PFSK-1 (cell line): ENCODE results near the gene LOXHD1.

Source experiments
- FOXP2 ChIP-seq: optimal IDR thresholded peaks from 2 replicates; pipeline ENCODE3; 2011; ENCODE audit warnings: borderline replicate concordance, control low read depth, inconsistent platforms; ENCODE audit not compliant: insufficient read depth; ENCODE audit errors: extremely low read length, extremely low read depth
- POLR2AphosphoS5 ChIP-seq: IDR thresholded peaks from 2 replicates; pipeline ENCODE4 v1.6.1; 2012; ENCODE audit warnings: low read depth, mild to moderate bottlenecking, control low read depth, low read length, moderate library complexity
- REST ChIP-seq, 2 experiments: IDR thresholded peaks; 2 replicates each; pipeline versions ENCODE4 v1.6.1 to v1.8.0; 2011 to 2012; ENCODE audit warnings: low read depth in 2 of 2, low read length in 2 of 2, control low read depth in 1 of 2, inconsistent platforms in 1 of 2, mild to moderate bottlenecking in 1 of 2, moderate library complexity in 1 of 2; ENCODE audit not compliant: insufficient read depth in 1 of 2
- SIN3A ChIP-seq: IDR thresholded peaks from 2 replicates; pipeline ENCODE4 v1.6.1; 2012; ENCODE audit warnings: mild to moderate bottlenecking, low read length, moderate library complexity, borderline replicate concordance; ENCODE audit not compliant: insufficient read depth
- TAF1 ChIP-seq: IDR thresholded peaks from 2 replicates; pipeline ENCODE4 v1.6.1; 2012; ENCODE audit warnings: low read length, control low read depth, borderline replicate concordance; ENCODE audit not compliant: insufficient read depth

LOXHD1 gene

DNA sequence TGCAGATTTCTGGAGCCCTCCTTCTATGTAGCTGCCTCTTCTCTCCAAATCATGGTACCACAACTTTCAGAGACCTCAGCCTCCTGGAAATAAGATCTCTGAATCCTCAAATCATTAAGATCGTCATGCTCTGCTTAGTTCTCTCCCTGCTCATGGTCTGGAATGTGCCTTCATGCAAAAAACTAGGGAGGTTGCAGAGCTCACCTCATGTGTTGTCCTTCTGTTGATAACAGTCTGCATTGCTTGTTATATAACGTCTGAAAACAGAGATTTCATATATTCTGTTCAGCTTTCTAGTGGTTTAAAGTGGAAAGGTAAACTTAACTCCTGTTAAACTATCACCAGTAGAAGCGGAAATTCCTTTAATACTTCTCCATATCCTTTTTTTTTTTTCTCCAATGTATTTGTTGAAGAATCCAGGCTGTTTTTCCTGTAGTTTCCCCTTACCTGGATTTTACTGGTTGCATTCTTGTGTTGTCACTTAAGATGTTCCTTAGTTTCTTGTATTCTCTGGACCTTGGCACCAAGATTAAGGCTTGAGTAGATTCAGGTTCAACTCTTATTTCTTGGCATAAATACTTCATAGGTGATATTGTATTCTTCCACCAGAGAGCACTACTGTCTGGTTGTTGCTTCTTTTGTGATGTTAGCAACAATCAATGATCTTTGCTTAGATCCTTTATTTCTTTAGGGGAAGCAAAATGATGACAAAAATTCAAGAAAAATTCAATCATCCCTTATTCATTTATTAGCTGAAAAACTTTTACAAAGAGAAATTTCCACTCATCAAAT lies 211.3 kb downstream of the LOXHD1 start:
- TF ChIP-seq TAF1 (no peak), FOXP2 (no peak), POLR2AphosphoS5 (no peak), SIN3A (no peak), REST (IDR thresholded peaks at IDR 0.05; ENCODE audit: insufficient read depth in 1 of 2, low read depth in 2 of 2, low read length in 2 of 2) (no peak)

- no peak for TF ChIP-seq SIN3A
- no peak for TF ChIP-seq FOXP2
- TF ChIP-seq POLR2AphosphoS5 = no peak
- TF ChIP-seq REST (IDR thresholded peaks at IDR 0.05; ENCODE audit: insufficient read depth in 1 of 2, low read depth in 2 of 2, low read length in 2 of 2) = no peak
- TF ChIP-seq TAF1 = no peak
Measured at GRCh38 chr18:46439037-46439436, 218.0 kb downstream of the LOXHD1 start.

- TF ChIP-seq POLR2AphosphoS5 (no peak), TAF1 (no peak), REST (IDR thresholded peaks at IDR 0.05; ENCODE audit: insufficient read depth in 1 of 2, low read depth in 2 of 2, low read length in 2 of 2) (no peak), FOXP2 (no peak), SIN3A (no peak)
Measured at GRCh38 chr18:46437061-46437460, 220.0 kb downstream of the LOXHD1 start.

- TF ChIP-seq FOXP2 (no peak), TAF1 (no peak), REST (IDR thresholded peaks at IDR 0.05; ENCODE audit: insufficient read depth in 1 of 2, low read depth in 2 of 2, low read length in 2 of 2) (no peak), SIN3A (no peak)
Measured at GRCh38 chr18:46436621-46437020, 220.4 kb downstream of the LOXHD1 start.

GRCh38 chr18:46435031-46435430 lies 222.0 kb downstream of the LOXHD1 start:
- TF ChIP-seq POLR2AphosphoS5 (no peak), SIN3A (no peak)
